Fibroblast of skin of right biceps (primary cell): ENCODE data around the gene TPSD1.
"Not testable (repeated sequence)": the region's sequence is repeated elsewhere in the genome, so short reads cannot be mapped to it uniquely, and the experiment has no call there.

Experiments
- DNase-seq: peaks from one replicate; pipeline ENCODE4 v3.0.0-alpha.2; 2013

TPSD1 gene

DNA sequence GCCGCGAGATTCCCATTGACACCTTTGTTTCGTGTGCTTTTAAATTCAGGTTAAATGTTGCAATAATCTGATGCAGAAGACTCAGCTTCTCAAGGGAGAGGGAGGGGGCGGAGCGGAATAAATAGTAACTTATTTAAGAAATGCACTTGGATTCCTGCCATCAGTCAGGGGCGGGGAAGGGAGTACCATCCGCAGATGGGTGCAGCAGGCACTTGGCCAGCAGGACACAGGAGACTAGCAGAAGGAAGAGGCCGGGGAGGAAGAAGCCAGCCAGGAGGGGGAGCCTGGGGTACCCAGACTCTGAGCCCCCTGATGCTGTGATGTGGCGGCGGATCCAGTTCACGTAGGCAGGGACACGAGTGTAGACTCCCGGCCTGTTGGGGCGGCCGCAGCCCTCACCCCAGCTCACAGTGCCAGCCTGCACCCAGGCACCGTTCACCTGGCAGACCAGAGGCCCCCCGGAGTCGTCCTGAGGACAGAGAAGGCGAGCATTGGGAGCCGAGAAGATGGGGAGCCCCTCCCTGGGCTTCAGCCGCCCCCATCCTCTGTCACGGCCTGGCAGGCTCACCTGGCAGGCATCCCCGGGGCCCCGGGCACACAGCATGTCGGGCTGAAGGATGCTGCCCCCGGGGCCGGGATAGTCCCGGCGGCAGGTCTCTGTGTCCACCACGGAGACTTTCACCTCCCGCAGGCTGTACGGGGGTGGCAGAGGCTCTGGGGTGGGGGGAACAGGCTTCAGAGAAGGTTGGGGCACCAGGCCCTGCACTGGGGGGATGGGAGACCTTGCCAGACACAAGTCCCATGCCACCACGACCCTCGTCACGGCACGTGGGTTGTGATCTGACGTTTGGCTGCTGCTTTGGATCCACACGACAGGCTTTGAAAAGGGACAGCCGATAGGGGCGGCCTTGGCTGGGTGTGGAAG, 34.0 kb upstream of the TPSD1 start:
- no peak for DNase-seq

DNA sequence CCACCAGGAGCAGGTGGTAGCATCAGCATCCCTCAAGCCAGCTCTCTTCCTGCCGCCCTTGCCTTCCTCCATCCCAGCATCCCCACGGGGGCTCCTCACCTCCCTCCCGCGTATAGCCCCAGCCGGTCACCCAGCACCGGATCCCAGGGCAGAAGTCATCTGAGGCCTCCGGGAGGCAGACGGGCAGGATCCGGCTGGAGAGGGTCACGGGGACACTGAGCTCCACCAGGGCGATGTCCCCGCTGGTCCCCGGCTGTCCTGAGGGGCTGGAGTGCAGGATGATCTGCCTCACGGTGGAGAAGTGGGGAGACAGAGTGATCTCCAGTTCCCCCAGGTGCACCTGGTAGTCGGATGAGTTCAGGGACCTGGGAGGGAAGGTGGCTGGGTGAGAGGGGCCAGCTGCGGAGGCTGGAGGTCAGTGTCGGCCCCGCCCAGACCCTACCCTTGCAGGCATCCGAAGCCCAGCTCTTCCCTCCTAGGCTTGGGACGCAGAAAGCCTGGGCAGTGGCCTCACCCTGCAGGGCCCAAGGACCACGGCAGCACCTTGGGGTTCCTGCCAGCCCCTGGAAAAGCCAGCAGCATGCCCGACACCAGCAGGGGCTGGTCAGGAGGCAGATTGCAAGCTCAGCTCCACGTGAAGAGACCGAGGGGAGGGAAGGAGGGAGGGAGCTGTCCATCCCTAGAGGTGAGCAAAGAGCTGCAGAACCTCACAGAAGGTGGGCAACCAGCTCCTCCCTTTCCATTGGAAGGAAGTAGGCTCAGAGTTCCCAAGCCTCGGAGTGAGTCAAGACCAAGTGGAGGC, 33.1 kb upstream of the TPSD1 start:
- no peak for DNase-seq

DNA sequence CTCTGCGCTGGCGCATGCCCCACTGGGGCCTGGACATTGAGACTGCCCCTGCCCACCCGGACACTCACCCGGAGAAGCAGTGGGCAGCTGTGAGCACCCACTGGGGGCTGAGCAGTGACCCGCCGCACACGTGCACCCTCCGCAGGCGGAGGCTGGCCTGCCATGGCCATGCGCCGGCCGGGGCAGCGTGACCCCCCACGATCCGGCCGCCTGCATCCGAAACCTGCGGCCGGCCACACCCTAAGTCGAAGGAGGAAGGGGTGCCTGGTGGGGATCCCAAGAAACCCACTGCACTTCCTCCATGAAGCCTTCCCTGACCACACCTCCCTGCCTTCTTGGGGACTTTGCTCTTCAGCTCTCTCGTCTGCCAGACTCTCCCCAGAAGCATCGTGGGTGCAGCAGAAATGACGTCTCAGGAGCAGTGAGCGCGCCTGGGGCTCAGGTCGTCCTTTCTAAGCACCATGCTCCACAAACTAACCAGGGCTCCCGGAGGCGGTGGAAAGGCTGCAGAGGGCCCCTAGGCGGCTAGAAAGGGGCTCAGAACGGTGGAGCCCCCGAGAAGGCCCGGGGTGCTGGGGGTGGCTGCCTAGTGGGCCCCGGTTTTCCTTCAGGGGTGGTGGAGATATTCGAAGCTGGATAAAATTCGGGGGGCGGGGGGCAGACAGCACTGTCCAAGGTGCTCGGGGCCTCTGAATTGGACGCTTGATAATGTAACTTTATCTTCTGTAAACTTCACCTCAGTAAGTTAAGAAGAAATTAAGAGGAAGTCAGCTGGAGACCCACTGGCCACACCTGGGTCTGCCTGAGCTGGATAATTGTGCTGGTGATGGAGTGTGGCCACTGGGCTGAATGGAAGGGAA, 32.3 kb upstream of the TPSD1 start:
- DNase-seq = no peak

DNA sequence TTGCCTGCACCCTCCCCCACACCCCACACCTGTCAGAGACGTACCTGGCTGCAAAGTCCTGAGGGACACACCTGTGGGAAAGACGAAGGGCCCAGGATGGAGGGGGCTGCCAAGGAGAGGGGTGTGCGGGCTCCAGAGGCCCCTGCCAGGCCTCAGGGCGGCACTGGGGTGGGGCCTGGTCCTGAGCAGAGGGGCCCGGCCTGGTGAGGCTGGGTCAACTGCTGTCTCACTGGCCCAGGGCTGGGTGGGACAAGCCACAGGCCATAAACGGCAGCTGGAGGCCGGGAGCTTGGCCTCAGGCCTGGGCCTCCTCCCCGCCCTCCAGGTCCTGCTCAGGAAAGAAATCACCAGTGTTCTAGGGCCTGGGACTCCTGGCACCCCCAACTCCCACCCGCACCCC, 31.3 kb upstream of the TPSD1 start:
- DNase-seq = no peak

DNA sequence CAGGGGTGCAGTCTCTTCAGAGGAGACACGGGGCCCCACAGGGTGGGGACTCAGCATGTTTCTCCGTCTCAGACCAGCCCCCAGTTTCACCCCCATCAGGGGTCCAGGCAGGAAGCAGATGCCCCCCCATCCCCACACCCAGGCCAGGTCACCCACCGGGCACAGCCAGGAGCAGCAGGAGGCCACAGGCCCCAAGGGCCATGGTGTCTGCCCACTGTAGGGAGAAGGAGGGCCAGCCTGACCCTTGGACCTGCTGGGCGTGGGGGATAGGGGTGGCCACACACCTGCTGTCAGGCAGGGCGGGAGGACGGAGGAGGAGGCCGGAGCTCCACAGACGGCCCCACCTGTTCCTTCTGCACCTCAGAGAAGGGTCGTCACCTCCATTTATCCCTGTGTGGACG, 30.8 kb upstream of the TPSD1 start, which contains the start of gene TPSG1:
TSS of gene TPSG1 (minus strand) at position 218 of the 401 bp plus-strand sequence. CDS start at position 202, 16 bp downstream.
- DNase-seq = no peak

DNA sequence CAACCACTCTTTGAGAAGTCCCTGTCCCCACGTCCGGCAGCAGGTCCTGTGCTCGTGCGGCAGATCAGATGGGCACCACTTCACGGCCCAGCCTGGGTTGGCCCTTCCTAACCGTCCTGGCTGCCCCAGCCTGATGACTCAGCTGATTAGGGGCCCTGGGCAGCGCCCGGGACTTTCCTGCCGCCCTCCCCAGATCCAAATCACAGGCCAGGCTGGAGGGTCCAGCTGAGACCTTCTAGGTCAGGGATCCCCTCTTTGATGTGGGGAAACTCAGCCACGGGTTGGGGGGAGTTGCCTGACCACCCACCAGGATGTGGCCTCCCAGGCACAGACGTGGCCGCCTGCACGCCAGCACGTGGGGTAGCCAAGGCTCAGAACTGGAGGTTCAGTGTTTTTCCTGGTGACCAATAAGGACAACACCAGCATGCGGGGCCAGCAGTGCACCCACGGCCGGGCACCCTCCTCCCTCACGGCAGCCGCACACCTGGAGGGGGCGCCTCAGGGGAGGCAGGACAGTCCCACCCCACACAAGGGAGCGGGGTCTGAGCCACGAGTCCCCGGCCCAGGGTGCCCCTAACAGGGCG, 30.0 kb upstream of the TPSD1 start:
- DNase-seq = not testable (repeated sequence)

DNA sequence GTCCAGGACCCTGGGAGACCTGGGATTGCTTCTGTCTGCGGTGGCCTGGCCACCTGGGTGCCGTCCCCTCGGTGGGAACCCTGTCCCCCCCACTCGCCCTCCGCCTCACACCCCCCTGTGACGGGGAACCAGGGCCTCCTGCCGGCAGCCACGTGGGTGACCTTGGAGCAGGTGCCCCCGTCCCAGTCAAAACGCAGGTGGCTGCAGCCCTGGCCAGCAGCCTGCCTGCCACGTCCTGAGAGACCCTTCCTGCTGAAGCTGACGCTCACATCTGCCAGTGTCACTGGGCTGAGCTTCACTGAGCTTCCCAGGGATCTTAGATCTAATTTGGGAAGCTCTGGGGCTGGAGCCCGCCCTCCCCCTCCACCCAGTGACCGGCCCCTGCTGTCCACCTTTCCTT, 29.2 kb upstream of the TPSD1 start:
- not testable (repeated sequence) for DNase-seq

DNA sequence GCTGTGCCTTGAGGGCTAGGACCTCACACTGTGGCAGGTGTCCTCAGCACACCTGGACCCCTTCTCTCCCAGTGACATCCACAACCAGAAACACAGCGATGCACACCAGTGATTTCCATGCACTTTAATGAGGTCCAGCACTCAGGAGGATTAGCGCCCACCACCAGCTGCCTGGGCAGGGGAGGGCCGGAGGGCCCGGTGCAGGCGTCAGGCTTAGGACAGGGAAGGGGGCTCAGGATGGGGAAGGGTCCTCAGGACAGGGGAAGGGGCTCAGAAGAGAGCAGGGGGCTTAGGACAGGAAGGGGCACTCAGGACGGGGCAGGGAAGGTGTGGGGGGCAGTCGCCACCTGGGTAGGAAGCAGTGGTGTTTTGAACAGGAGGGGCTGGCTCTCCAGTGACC, 27.6 kb upstream of the TPSD1 start:
- not testable (repeated sequence) for DNase-seq

DNA sequence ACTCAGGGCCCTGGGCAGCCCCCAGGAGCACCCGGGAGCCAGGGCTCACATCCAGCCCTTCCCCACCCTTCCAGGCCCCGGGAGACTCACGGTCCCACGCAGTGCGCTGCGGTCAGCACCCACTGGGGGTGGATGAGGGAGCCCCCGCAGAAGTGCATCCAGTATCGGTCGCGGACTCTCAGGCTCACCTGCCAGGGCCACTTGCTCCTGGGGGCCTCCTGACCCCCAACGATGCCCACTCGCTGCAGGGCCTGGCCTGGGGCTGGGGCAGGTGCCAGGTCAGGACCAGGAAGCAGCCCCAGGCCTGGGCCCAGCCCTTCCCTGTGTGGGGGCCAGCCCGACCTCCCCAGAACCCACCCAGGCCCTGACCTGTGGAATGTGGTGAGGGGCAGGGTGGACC, 26.4 kb upstream of the TPSD1 start:
- DNase-seq = not testable (repeated sequence)

DNA sequence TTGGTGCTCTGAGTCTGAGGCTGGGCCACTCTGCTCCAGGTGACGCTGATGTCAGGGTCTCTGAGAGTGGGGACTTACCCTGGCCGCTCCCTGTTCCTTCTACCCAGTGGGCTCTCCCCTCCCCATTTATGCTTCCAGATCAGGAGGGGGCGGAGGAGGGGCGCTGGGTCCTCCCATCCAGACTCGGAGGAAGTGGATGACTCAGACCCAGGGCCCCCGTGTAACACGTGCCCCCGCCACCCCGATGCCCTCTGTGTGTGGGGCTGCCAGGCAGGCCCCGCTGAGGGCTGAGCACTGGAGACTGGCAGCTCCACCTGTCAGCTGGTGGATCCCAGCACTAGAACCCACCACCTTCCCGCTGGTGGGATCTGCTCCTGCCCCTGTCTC, 25.8 kb upstream of the TPSD1 start, which contains the start of gene TPSB2:
TSS of gene TPSB2 (minus strand) at position 101 of the 387 bp plus-strand sequence. CDS start 233 bp downstream, outside the sequence.
- not testable (repeated sequence) for DNase-seq

DNA sequence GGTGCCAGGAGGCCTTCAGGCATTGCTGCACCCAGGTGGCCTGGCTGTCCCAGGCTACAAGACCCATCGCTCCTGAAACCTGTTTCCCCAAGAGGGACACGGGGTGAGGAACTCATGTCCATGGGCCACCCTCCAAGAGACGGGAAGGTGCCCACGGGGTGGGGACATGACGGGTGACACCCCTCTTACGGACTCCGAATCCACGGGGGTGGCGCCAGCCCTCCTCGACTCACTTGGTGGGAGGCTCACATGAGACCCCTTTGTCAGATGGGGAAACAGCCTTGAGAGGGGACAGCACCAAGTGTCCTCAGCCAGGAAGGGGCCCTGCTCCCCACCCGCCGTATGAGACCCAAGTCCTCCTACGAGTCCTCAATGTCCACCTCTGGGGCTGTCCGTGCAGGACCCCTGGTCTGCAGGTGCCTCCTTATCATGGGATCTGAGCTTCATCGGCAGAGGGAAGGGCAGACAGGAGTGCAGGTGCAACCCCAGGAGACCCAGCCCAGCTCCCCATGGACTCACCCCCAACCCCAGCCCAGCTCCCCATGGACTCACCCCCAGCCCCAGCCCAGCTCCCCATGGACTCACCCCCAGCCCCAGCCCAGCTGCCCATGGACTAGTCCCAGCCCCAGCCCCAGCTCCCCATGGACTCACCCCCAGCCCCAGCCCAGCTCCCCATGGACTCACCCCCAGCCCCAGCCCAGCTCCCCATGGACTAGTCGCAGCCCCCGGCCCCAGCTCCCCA, 25.2 kb upstream of the TPSD1 start:
- DNase-seq = not testable (repeated sequence)

DNA sequence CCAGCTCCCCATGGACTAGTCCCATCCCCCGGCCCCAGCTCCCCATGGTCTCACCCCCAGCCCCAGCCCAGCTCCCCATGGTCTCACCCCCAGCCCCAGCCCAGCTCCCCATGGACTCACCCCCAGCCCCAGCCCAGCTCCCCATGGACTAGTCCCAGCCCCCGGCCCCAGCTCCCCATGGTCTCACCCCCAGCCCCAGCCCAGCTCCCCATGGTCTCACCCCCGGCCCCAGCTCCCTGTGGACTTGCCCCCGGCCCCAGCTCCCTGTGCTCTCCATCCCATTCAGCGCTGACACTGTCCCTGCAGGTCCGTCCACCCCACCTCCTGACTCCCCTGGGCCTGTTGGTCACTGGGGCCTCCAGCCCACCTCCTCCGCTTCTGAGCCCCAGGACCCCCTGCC, 24.6 kb upstream of the TPSD1 start:
- not testable (repeated sequence) for DNase-seq

DNA sequence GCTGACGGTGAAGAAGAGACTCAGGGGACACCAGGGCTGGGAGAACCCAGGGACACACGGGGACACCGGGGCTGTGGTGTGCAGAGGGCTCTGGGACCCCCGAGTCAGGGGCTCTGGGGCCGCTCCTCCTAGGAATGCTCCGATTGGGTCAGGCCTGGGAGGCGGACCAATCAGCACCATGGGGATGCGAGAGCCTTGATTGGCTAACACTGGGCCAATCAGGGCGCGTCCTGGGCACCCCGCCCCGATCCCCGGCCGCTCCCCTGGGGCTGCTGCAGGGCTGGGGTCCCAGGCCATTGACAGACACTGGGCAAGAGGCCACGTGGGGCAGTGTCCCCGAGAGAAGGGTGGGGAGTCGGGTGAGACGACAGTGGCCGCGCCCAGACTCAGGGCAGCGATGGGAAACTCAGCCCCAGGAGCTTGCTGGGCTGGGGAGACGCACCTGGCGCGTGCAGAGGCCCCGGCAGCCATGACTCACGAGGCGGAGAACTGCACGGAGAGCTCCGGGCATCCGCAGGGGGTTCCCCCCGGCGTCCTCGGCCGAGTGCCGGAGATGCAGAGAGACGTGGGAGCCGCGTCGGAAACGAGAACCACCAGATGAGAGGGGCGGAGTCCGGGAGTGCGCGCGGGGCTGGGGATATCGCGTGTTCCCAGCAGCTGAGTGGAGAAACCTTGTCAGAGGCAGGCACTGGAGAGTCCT, 23.7 kb upstream of the TPSD1 start:
- not testable (repeated sequence) for DNase-seq

DNA sequence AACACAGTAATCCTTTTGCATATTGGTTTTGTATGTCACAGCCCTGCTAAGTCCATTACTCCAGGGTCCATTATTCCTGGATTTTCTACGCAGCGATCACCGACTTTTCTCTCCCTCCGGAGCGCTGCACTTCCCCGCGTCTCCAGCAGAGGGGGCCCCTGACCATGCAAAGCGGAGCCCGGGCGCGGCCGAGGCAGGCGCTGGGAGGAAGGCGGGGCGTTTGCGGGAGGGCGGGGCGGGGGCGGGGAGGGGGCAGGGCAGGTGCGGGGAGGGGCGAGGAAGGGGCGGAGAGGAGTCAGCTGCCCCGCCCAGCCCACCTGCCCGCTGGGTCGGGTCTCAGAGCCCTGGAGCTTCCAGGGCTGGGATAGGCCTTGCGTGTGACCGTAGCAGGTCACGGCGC, 19.2 kb upstream of the TPSD1 start:
- DNase-seq = not testable (repeated sequence)

DNA sequence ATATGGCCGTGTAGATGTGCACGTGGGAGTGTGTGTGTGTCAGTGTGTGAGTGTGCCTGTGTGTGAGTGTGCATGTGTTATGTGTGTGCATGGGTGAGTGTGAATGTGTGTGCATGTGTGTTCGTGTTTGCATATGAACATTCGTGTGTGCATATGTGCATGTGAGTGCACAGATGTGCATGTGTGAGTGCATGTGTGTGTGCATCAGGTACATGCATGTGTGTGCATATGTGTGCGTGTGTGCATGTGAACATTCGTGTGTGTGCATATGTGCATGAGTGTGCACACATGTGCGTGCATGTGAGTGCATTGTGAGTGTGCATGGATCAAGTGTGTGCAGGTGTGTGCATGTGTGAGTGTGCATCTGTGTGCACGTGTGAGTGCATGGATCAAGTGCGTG, 17.9 kb upstream of the TPSD1 start:
- DNase-seq = no peak

DNA sequence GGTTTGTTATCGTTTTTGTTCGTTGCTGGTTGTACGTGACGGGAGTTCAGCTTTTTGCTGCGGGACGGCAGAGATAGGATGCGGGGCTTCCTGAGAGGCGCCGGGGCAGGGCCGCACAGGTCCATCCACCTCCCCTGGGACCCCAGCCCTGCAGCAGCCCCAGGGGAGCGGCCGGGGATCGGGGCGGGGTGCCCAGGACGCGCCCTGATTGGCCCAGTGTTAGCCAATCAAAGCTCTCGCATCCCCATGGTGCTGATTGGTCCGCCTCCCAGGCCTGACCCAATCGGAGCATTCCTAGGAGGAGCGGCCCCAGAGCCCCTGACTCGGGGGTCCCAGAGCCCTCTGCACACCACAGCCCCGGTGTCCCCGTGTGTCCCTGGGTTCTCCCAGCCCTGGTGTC, 17.0 kb upstream of the TPSD1 start:
- not testable (repeated sequence) for DNase-seq

DNA sequence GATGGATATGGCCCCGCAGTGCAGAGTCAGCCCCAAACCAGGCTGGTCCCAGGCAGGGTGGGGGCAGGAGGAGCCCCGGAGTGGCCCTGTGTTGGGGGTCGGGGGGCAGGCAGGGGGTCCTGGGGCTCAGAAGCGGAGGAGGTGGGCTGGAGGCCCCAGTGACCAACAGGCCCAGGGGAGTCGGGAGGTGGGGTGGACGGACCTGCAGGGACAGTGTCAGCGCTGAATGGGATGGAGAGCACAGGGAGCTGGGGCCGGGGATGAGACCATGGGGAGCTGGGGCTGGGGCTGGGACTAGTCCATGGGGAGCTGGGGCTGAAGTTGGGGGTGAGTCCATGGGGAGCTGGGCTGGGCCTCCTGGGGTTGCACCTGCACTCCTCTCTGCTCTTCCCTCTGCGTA, 16.3 kb upstream of the TPSD1 start:
- not testable (repeated sequence) for DNase-seq

DNA sequence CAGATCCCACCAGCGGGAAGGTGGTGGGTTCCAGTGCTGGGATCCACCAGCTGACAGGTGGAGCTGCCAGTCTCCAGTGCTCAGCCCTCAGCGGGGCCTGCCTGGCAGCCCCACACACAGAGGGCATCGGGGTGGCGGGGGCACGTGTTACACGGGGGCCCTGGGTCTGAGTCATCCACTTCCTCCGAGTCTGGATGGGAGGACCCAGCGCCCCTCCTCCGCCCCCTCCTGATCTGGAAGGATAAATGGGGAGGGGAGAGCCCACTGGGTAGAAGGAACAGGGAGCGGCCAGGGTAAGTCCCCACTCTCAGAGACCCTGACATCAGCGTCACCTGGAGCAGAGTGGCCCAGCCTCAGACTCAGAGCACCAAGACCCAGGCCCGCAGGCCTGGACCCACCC, 15.4 kb upstream of the TPSD1 start, which contains the start of gene TPSAB1:
TSS of gene TPSAB1 (plus strand) at position 270 of the 400 bp plus-strand sequence. CDS start 234 bp downstream, outside the sequence.
- DNase-seq = not testable (repeated sequence)

DNA sequence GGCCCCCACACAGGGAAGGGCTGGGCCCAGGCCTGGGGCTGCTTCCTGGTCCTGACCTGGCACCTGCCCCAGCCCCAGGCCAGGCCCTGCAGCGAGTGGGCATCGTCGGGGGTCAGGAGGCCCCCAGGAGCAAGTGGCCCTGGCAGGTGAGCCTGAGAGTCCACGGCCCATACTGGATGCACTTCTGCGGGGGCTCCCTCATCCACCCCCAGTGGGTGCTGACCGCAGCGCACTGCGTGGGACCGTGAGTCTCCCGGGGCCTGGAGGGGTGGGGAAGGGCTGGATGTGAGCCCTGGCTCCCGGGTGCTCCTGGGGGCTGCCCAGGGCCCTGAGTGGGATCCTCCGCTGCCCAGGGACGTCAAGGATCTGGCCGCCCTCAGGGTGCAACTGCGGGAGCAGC, 14.8 kb upstream of the TPSD1 start:
- DNase-seq = not testable (repeated sequence)

DNA sequence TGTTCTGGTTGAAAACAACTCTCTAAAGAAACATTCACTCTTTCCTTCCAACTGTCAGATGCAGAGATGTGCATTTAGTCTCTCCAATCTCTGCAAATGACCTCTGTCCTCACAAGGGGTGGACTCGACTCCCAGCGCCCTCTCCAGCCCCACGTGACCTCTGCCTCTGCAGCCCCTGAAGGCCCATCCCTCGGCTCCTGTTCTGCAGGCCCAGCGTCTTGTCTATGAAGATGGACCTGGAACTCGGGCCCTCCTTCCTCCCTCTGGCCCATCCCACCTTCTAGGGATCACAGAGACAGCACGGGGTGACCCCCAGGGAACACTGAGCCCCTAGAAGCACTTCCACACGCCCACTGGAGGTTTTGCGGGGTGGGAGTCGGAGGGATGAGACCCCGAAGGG, 12.5 kb upstream of the TPSD1 start:
- not testable (repeated sequence) for DNase-seq
